HepG2 (cell line): Measurements from ENCODE around the gene TNFRSF21. TPM values are rescaled to one million over a fixed set of nuclear protein-coding genes. Genes with fewer than 3 reads are reported as not detected.

ENCODE experiments used
- ATAC-seq: fragments of 200-7000 bp; cut with Tn5 transposase; 3 replicates; pipeline ENCODE4 v1.9.1; 2020; ENCODE audit warnings: mild to moderate bottlenecking, moderate library complexity
- BruUV-seq: library from RNA; stranded (reverse); fragments of 400-500 nt; replicated peaks from 2 replicates; lab custom pipeline; 2021; lab: Mats Ljungman, UMichigan
- CTCF ChIA-PET: fragments of 300-600 bp; formaldehyde crosslinking; extraction: SDS; loops from one replicate; lab custom pipeline; 2021; ENCODE audit warnings: low total read pairs, inconsistent platforms, low intra/inter-chr PET ratio; lab: Yijun Ruan, JAX
- POLR2A ChIA-PET: fragments of 350-600 bp; sonication (Branson Sonifier 250); formaldehyde crosslinking; loops from one replicate; lab custom pipeline; 2020; ENCODE audit warnings: antibody characterized with exemption, inconsistent platforms; lab: Yijun Ruan, JAX
- DNase-seq: peaks from one replicate; pipeline ENCODE4 v3.0.0-alpha.2; 2015; ENCODE audit warnings: low spot score
- FAIRE-seq: peaks from 3 replicates; lab custom pipeline; 2011; peaks lifted over from hg19 to GRCh38; lab: Jason Lieb, UNC
- H2AFZ ChIP-seq: one replicate; pipeline ENCODE4 v1.6.1; 2011; ENCODE audit warnings: low read length, inconsistent platforms
- H3K27ac ChIP-seq: fragments of 300-600 bp; 3 replicates; pipeline ENCODE4 v1.8.0; 2011; ENCODE audit warnings: mixed run types, mild to moderate bottlenecking, mixed read lengths, low read length, inconsistent platforms; ENCODE audit not compliant: insufficient read depth; ENCODE audit errors: extremely low read length
- H3K27me3 ChIP-seq, 2 experiments: fragments of 200-600 bp in 1 of 2; 2 replicates in 1 of 2; 3 replicates in 1 of 2; pipeline versions ENCODE4 v1.6.0 to v1.8.0; 2011; ENCODE audit warnings: low read length in 2 of 2, mild to moderate bottlenecking in 2 of 2, moderate library complexity in 2 of 2, inconsistent platforms in 1 of 2; ENCODE audit not compliant: insufficient read depth in 2 of 2, control insufficient read depth in 1 of 2
- H3K36me3 ChIP-seq, 2 experiments: fragments of 200-600 bp in 1 of 2; replicated peaks in 1 of 2; 2 replicates in 1 of 2; 3 replicates in 1 of 2; pipeline versions ENCODE4 v1.5.1 to v1.8.0; 2011; ENCODE audit warnings: low read length in 2 of 2, inconsistent platforms in 1 of 2; ENCODE audit not compliant: insufficient read depth in 2 of 2, control insufficient read depth in 1 of 2
- H3K4me1 ChIP-seq: 2 replicates; pipeline ENCODE4 v1.5.1; 2012; ENCODE audit warnings: low read length, inconsistent platforms; ENCODE audit not compliant: insufficient read depth
- H3K4me2 ChIP-seq: 2 replicates; pipeline ENCODE4 v1.6.0; 2011; ENCODE audit warnings: low read depth, low read length, inconsistent platforms
- H3K4me3 ChIP-seq, 3 experiments: fragments of 200-600 bp in 1 of 3; sonication (generic), shearing (Covaris generic) in 1 of 3; replicated peaks in 1 of 3; 2 replicates each; pipeline ENCODE4 v1.5.1; 2011 to 2016; ENCODE audit warnings: low read length in 3 of 3, inconsistent platforms in 2 of 3, low read depth in 2 of 3, mild to moderate bottlenecking in 2 of 3, control low read depth in 1 of 3, mixed read lengths in 1 of 3; ENCODE audit not compliant: insufficient read depth in 1 of 3
- H3K79me2 ChIP-seq: one replicate; pipeline ENCODE4 v1.6.1; 2011; ENCODE audit warnings: low read length, inconsistent platforms; ENCODE audit not compliant: insufficient read depth
- H3K9ac ChIP-seq: 2 replicates; pipeline ENCODE4 v1.6.0; 2011; ENCODE audit warnings: mild to moderate bottlenecking, low read depth, low read length, inconsistent platforms; ENCODE audit not compliant: insufficient read depth
- H3K9me3 ChIP-seq: 2 replicates; pipeline ENCODE4 v1.5.1; 2012; ENCODE audit warnings: mild to moderate bottlenecking, low read length
- H4K20me1 ChIP-seq: 2 replicates; pipeline ENCODE4 v1.6.0; 2011; ENCODE audit warnings: inconsistent platforms, mild to moderate bottlenecking, low read length, moderate library complexity; ENCODE audit not compliant: insufficient read depth
- ATF1 ChIP-seq: IDR thresholded peaks from 2 replicates; pipeline ENCODE4 v1.6.1; 2016; ENCODE audit warnings: mild to moderate bottlenecking, control low read depth
- CEBPG ChIP-seq: IDR thresholded peaks from 2 replicates; pipeline ENCODE4 v1.6.1; 2016
- FOSL1 ChIP-seq: sonication (generic); formaldehyde crosslinking; IDR thresholded peaks from 2 replicates; pipeline ENCODE4 v1.9.0; 2021; ENCODE audit warnings: missing genetic modification reagents, borderline replicate concordance
- GATA4 ChIP-seq: sonication (generic); IDR thresholded peaks from 2 replicates; pipeline ENCODE4 v1.6.1; 2016; ENCODE audit warnings: antibody characterized with exemption, low read depth, borderline replicate concordance
- HDAC6 ChIP-seq: fragments of 200-600 bp; sonication (generic); IDR thresholded peaks from 2 replicates; pipeline ENCODE4 v1.7.0; 2017; ENCODE audit warnings: mild to moderate bottlenecking, antibody characterized with exemption, low read length, low read depth
- HMG20A ChIP-seq: IDR thresholded peaks from 2 replicates; pipeline ENCODE4 v1.6.1; 2016; ENCODE audit warnings: borderline replicate concordance
- HNF4G ChIP-seq, 2 experiments: sonication (generic) in 1 of 2; formaldehyde crosslinking in 1 of 2; IDR thresholded peaks; 2 replicates each; pipeline versions ENCODE4 v1.4.0 to v1.6.1; 2011 to 2020; ENCODE audit warnings: borderline replicate concordance in 2 of 2, low read depth in 2 of 2, mild to moderate bottlenecking in 2 of 2, low read length in 1 of 2, missing genetic modification reagents in 1 of 2, moderate library complexity in 1 of 2
- KAT8 ChIP-seq: IDR thresholded peaks from 2 replicates; pipeline ENCODE4 v1.6.1; 2016; ENCODE audit warnings: missing genetic modification reagents, missing compliant biosample characterization
- MAFK ChIP-seq, 2 experiments: IDR thresholded peaks in 1 of 2; conservative IDR thresholded peaks in 1 of 2; 2 replicates each; pipeline ENCODE4 v1.6.1; 2011; ENCODE audit warnings: improper control_type of control experiment in 2 of 2, low read length in 2 of 2
- MED1 ChIP-seq: sonication (generic); formaldehyde crosslinking; IDR thresholded peaks from 2 replicates; pipeline ENCODE4 v1.4.0; 2020; ENCODE audit warnings: missing genetic modification reagents
- MXI1 ChIP-seq: IDR thresholded peaks from 3 replicates; pipeline ENCODE4 v1.6.1; 2012; ENCODE audit warnings: low read depth, low read length, inconsistent platforms, borderline replicate concordance
- RXRB ChIP-seq: IDR thresholded peaks from 2 replicates; pipeline ENCODE4 v1.6.1; 2016; ENCODE audit warnings: borderline replicate concordance, missing genetic modification reagents, missing compliant biosample characterization
- TEAD3 ChIP-seq: optimal IDR thresholded peaks from 2 replicates; pipeline ENCODE3; 2016; ENCODE audit warnings: borderline replicate concordance
- ZNF652 ChIP-seq: IDR thresholded peaks from 2 replicates; pipeline ENCODE4 v1.6.1; 2016; ENCODE audit warnings: low read depth, borderline replicate concordance
- WGBS: methylation state at CpG from one replicate; pipeline ENCODE4 v1.1.6; 2017; ENCODE audit warnings: low lambda C conversion rate; 5-methylcytosine and 5-hydroxymethylcytosine counted together
- in situ Hi-C: cut with HindIII; loops from 2 replicates; pipeline ENCODE4 v1.10.0; 2017; ENCODE audit warnings: low pct_unique_long_range_greater_than_20kb; ENCODE audit not compliant: extremely low pct_ligation_motif_present
- intact Hi-C: fragments of 100-400 bp; cut with micrococcal nuclease; formaldehyde crosslinking; loops from one replicate; pipeline ENCODE4 v1.10.0; 2022; ENCODE audit not compliant: unreplicated experiment
- polyA plus RNA-seq, 8 experiments: library from polyadenylated mRNA; depleted of rRNA in 3 of 8; stranded (reverse) in 7 of 8; unstranded in 1 of 8; fragments of >200 nt; fragmentation: Illumina TruSeq in 4 of 8; extraction: Trizol in 4 of 8; gene quantifications; 2 replicates each; pipeline versions ENCODE4 v1.2.1 to v1.2.3, GENCODE V29; 2011 to 2016; ENCODE audit warnings: low read depth in 4 of 8, missing spikeins in 1 of 8, mixed read lengths in 1 of 8; ENCODE audit not compliant: insufficient read depth in 1 of 8
- total RNA-seq, 5 experiments: library from RNA; depleted of rRNA; stranded (reverse); fragments of >200 nt; fragmentation: Illumina TruSeq; extraction: Trizol; gene quantifications; 2 replicates each; pipeline ENCODE4 v1.2.3, GENCODE V29; 2016; ENCODE audit warnings: low read depth in 1 of 5
- TF ChIP-seq, protein P1 (sequence below): IDR thresholded peaks from 2 replicates; pipeline ENCODE4 v1.6.1; 2012; ENCODE audit warnings: low read depth, low read length, improper control_type of control experiment
- TF ChIP-seq, protein P2 (sequence below): sonication (generic); formaldehyde crosslinking; IDR thresholded peaks from 2 replicates; pipeline ENCODE4 v1.5.0; 2020; ENCODE audit warnings: mild to moderate bottlenecking, missing genetic modification reagents, borderline replicate concordance
- TF ChIP-seq, protein P3 (sequence below), 2 experiments: sonication (generic) in 1 of 2; formaldehyde crosslinking in 1 of 2; IDR thresholded peaks; 2 replicates each; pipeline versions ENCODE4 v1.5.1 to v1.6.1; 2011 to 2020; ENCODE audit warnings: borderline replicate concordance in 1 of 2, low read depth in 1 of 2, low read length in 1 of 2, mild to moderate bottlenecking in 1 of 2, missing genetic modification reagents in 1 of 2, moderate library complexity in 1 of 2

Gene TNFRSF21
- total and polyA plus RNA-seq, 2 of the 13 experiments (the other 11 are each of a cell fraction or from before 2014, with no cell fraction given) = 24.8 to 46.3 TPM

DNA sequence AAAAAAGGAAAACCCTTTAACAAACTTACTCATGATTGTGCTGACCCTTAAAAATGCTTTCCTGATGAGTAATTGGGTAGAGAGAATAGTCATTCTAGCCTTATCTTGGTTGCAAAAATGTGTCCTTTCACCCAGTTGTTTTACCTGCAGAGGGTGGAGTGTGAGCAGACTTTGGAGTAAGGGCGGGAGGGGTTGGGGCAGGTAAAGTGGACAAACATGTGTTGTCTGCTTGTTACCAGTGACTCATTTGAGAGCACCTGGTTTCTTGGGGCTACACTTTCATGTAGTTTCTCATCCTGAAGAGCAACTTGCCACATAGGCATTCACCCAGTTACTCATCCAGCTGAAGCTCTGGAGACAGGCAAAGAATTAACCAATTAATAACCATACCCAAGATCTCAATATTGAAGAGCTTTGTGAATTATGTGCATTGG lies 121.1 kb downstream of the TNFRSF21 start:
- in situ Hi-C loops (no loop called here), intact Hi-C loops (loop anchor here (1.0 kb wide), 3 partner anchors 31 to 91 kb away; no protein-coding TSS in a partner anchor)
- no peaks in the 10 kb centered on the region for H3K79me2 ChIP-seq
- BruUV-seq = no TSS peak
- 0% methylated on average over 1 of the region's 1 CpG for WGBS
- H3K4me3 ChIP-seq = no peak overlapping the region
- FAIRE-seq = no peak
- H3K36me3 ChIP-seq = no peaks in the 10 kb centered on the region
- CTCF ChIA-PET = no interaction called here
- peak overlapping the region; percentile 65 for H3K27ac ChIP-seq
- peaks cover 31% of the 10 kb centered on the region for H3K4me1 ChIP-seq
- peak overlapping the region; percentile 71 for H3K4me2 ChIP-seq
- H3K9ac ChIP-seq = no peak overlapping the region; the same call in 1 of the 2 replicates
- peak; percentile 95 for DNase-seq
- H4K20me1 ChIP-seq = no peaks in the 10 kb centered on the region
- H2AFZ ChIP-seq = no peak overlapping the region
- no peaks in the 10 kb centered on the region for H3K27me3 ChIP-seq
- POLR2A ChIA-PET = interaction anchor here (1.0 to 1.6 kb wide), 4 partner anchors 13 to 115 kb away, joined by 3 to 6 read pairs (median 3); no protein-coding TSS in a partner anchor
- no peaks in the 10 kb centered on the region for H3K9me3 ChIP-seq
- ATAC-seq = peak; percentile 89
- 0 out of 3 replicates have a peak, but pooled peaks have one; percentile 14 for TF ChIP-seq MXI1
- peak; percentile 38; the same call in 1 of the 2 replicates for TF ChIP-seq KAT8 (CRISPR knock-in tag)
- peak; percentile 88 for TF ChIP-seq TEAD3 (CRISPR knock-in tag)
- TF ChIP-seq, protein P1, sequence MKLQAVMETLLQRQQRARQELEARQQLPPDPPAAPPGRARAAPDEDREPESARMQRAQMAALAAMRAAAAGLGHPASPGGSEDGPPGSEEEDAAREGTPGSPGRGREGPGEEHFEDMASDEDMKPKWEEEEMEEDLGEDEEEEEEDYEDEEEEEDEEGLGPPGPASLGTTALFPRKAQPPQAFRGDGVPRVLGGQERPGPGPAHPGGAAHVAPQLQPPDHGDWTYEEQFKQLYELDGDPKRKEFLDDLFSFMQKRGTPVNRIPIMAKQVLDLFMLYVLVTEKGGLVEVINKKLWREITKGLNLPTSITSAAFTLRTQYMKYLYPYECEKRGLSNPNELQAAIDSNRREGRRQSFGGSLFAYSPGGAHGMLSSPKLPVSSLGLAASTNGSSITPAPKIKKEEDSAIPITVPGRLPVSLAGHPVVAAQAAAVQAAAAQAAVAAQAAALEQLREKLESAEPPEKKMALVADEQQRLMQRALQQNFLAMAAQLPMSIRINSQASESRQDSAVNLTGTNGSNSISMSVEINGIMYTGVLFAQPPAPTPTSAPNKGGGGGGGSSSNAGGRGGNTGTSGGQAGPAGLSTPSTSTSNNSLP = peak; percentile 31; the same call in 1 of the 2 replicates
- TF ChIP-seq HMG20A (CRISPR knock-in tag) = peak; percentile 42; the same call in 1 of the 2 replicates
- TF ChIP-seq, protein P2, sequence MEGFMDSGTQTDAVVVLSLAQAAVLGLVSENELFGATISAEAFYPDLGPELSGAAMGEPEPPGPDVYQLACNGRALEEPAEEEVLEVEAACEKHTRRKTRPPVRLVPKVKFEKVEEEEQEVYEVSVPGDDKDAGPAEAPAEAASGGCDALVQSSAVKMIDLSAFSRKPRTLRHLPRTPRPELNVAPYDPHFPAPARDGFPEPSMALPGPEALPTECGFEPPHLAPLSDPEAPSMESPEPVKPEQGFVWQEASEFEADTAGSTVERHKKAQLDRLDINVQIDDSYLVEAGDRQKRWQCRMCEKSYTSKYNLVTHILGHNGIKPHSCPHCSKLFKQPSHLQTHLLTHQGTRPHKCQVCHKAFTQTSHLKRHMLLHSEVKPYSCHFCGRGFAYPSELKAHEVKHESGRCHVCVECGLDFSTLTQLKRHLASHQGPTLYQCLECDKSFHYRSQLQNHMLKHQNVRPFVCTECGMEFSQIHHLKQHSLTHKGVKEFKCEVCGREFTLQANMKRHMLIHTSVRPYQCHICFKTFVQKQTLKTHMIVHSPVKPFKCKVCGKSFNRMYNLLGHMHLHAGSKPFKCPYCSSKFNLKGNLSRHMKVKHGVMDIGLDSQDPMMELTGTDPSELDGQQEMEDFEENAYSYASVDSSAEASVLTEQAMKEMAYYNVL (CRISPR knock-in tag) = 0 out of 2 replicates have a peak, but pooled peaks have one; percentile 9
- TF ChIP-seq, protein P3, sequence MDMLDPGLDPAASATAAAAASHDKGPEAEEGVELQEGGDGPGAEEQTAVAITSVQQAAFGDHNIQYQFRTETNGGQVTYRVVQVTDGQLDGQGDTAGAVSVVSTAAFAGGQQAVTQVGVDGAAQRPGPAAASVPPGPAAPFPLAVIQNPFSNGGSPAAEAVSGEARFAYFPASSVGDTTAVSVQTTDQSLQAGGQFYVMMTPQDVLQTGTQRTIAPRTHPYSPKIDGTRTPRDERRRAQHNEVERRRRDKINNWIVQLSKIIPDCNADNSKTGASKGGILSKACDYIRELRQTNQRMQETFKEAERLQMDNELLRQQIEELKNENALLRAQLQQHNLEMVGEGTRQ (IDR thresholded peaks at IDR 0.05; ENCODE audit: low read depth, low read length) = no peak
- TF ChIP-seq, protein P3 (CRISPR knock-in tag; IDR thresholded peaks at IDR 0.05; ENCODE audit: borderline replicate concordance) = no peak
- peak; percentile 55 for TF ChIP-seq MED1
- TF ChIP-seq HDAC6 = no peak
- peak; percentile 89 for TF ChIP-seq ZNF652 (CRISPR knock-in tag)
- peak; percentile 98 for TF ChIP-seq RXRB (CRISPR knock-in tag)
- peak; percentile 37; the same call in 1 of the 2 replicates for TF ChIP-seq FOSL1 (CRISPR knock-in tag)
- TF ChIP-seq HNF4G (IDR thresholded peaks at IDR 0.05; ENCODE audit: borderline replicate concordance, low read depth, low read length) = peak; percentile 75; the same call in 1 of the 2 replicates
- no peak for TF ChIP-seq HNF4G (CRISPR knock-in tag; IDR thresholded peaks at IDR 0.05; ENCODE audit: borderline replicate concordance, low read depth)
- peak; percentile 81 to 88 for TF ChIP-seq MAFK (conservative IDR thresholded peaks at IDR 0.05 in 1 of 2, IDR thresholded peaks at IDR 0.05 in 1 of 2; ENCODE audit: low read length in 2 of 2)
- peak; percentile 49; the same call in 1 of the 2 replicates for TF ChIP-seq CEBPG (CRISPR knock-in tag)
- peak; percentile 40; the same call in 1 of the 2 replicates for TF ChIP-seq GATA4
- no peak for TF ChIP-seq ATF1
